HG03135 (cell line): ENCODE measurements around the gene CRAT.
A peak's percentile ranks its signal among the peaks of the same experiment; 100 is the strongest.

Source experiments
- ATAC-seq: cut with Tn5 transposase; IDR thresholded peaks from one replicate; pipeline ENCODE4 v1.9.1; 2021; ENCODE audit warnings: mild to moderate bottlenecking, moderate library complexity; ENCODE audit not compliant: unreplicated experiment

Gene CRAT

DNA sequence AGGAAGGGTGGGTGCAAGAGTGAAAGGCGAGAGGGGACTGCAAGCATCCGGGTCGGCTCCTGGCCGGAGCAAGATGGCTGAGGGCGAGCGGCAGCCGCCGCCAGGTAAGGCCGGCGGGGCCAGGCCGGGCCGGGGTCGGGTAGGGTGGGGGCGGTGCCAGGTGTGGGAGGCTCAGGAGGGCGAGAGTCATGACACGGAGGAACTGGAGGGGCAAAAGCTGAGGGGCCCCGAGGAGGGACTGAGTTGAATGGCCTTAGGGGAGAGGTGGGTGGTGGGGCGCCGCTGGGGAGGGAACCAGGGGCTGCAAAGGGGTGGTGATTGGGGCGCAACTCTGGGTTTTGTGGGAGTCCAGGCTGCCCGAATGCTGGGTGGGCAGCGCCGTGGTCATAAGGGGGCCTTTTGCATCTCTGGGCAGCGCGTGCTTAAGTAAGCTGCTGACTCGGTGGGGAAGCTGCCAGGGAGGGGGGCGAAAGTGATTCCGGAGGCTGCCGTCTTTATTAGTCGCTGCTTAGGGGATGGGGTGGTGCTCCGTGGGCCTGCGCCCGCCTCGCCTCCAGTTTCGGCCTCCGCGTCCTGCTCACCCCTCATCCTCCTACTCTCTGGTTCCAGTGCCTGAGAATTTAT, 1.0 kb upstream of the CRAT start:
- no peak for ATAC-seq

DNA sequence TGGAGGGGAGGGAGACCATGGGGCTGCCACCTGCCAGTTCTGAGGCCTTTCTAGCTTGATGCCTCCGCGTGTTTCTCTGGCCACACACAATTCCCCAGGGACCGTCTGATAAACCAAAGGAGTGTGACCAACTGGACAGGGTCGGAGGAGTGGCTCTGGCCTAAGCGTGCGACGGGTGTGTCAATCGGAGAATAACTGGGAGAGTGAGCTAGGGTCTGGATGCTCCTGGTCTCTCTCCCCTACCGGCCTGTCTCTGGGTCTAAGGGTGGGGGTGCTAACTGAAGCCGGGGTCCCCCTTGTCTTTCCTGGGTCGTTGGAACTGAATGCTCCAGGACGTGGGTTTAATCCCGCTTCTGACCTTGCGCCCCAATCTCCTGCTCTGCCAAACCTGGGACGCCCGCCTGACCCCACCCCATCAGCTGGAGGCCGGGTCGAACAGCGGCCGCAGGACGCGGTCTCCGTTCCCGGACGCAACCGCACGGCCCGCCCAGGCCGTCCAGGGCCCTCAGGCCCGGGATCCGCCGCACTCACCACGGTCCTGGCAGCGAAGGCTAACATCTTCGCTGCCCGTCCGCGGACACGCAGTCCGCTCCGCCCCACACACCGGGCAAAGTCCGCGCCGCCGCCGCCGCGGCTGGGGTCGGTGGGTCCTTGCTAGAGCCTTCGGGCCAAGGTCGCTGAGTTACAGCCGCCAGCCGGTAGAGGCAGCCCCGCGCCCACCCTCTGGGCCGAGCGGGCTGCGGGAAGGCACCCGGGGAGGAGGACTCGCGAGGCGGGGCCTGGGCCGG, 447 bp downstream of the CRAT start:
- peak; percentile 5 for ATAC-seq

DNA sequence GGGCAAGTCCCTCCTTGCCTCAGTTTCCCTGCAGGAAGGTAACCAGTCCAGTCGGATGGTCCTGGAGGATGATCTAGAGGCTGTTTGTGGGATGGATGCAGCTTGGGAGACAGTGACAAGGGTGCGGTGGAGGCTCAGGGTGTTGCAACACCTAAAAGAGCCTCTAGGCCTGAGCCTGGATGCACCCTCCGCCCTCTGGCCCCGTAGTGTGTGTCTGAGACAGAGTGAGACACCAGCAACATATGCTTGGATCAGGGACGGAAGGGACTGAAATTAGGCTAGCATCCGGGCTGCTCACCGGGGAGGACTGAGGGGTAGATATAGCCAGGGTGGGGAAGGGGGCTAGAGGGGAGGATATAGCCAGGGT, 1.1 kb downstream of the CRAT start:
- ATAC-seq: no peak

DNA sequence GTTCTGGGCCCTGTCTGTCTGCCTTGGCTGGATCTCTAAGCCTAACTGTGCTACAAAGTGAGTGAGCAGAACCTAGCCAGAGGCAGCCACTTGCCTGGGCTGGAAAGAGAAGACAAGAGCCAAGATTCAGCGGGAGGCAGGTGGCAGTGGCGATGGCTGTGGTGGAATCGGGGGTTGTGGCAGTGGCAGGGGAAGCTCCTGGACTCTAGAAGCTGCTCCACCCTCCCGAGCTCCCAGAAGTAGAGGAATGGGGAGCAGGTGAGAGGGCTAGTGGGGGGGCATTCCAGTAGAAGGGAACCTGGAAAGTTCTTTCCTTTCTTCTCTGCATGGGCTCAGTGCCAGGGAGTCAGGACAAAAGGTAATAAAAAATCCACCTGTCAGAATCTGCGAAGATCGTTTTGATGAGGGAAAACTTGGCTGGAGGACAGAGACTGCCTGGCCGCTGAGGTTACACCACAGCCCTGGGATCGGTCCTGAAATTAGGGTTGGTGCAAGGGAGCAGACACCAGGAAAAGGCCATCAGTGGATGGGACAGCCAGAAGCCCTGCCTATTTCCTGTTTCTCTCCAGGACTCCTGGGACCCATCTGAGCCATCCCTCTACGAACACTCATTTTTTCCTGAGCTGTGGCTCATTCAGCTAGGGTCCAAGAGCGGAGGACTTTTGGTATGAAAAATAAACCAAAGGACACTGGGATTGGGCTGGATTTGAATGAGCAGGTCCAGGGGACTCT, 1.6 kb downstream of the CRAT start:
- no peak for ATAC-seq

DNA sequence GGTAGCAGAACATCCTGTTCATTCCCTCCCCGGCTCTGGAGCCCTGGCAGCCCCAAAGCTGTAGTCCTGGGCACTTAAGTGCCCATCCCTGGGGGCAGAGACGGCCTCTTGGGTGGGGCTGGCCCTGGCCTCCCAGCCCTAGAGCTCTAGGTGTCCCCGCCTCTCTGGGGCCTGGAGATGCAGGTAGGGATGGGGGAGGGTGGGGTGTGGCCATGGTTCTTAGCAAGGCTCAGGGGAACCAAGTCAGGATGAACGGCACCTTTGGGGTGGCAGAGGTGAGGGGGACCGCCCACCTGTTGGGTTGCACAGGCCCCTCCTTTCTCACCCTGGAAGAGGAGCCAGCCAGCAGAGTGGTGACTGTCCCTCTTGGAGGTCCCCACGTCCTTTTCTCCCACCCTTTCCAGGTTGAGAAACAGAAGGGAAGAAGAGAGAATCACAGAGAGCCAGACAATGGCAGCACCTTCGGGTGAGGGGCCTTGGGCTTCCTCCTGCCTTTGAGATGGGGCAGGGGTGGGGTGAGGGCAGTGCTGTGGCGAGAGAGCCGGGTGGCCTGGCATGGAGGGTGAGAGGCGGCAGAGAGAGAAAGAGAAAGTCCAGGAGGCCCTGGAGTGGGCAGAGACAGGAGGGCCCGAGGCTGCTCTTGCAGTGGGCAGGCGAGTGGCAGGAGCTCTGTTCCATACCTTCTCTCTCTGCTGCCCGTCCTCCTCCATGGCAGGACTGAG, 2.3 kb downstream of the CRAT start:
- ATAC-seq: no peak

DNA sequence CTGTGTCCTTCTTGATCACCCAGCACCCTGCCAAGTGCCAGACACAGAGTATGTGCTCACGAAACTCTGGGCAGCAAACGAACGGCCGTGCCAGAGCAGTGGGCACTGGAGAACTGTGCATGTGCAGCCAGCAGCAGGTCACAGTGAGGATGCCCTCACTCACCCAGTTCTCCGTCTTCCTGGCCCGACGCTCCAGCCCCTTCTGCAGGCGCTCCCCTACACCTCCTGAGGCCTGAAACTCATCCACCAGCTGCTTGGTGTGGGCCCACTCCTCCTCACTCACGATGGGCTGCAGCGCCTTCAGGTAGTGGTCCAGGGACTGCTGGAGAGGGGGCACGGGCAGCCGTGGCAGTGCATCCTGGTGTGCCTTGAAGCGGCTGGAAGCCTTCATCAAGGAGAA, 2.9 kb downstream of the CRAT start:
- ATAC-seq: no peak

DNA sequence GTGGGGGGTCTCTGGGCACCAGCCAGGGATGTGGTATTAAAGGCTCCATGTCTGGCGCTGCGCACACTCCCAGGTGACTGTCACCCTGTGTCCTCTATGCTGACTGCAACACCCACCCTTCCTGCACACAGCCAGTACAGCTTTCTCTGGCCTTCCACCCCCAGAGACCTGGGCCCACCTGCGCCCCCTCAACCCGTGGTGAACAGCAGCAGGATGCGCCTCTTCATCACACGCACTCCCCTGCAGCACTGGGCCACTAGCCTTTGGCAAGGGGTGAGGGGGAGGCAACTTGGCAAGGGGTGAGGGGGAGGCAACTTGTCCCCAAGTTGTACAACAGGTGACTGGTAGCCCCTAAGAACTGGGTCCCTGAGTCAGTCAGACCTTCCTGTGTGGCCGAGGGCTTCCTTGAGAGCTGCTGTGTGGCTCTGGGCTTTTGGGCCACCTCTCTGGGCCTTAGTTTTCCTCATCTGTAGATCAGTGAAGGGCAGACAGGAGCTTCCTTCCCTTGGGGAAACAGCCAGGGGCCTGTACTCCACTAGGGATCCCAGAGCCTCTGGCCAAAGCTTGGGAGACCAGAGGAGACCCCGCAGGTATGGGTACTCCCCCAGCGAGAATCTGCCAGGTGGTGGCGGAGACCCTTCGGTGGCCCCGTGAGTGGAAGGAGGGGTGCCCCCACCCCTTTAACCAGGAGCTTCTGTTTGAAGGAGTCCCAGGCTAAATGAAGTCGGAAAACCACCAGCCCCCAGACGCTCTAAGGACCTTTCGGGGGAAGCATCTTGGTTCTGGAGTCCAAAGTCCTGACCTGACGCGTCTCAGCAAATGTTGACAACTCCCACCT, 4.5 kb downstream of the CRAT start:
- ATAC-seq: no peak

DNA sequence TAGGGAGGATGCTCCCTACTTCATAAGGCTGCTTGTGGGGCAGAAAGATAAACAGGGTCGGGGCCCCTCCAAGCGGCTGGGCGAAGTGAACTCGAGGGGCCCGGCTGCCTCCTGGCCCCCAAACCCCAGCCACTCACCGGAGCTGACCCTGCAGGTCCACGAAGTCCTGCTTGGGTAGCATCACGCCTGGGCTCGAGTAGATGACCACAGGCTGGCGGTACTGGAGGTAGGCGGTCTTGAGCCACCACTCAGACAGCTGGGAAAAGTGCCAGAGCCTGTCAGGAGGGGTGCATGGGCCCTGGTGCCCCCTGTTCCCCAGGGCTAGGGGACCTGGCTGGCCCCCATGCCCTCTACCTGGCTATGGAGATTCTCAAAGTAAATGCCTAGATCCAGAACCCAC, 6.5 kb downstream of the CRAT start:
- ATAC-seq: no peak

DNA sequence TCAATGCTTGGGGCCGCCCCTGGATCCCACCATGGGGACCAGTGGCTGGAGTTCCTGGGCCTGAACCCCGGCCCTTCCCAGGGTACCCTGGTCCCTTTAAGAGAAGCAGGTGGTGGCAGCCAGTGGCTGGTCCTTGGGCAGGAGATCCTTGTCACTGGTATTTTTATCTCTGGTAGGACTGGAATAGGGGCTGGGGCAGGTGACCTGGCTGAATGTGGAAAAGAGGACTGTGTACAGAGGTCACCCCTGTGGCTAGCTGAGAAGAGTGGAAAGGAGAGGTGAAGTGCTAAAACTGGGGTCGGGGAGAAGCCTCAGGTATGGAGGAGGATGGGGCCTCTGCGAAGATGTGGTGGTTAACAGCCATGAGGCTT, 7.0 kb downstream of the CRAT start:
- ATAC-seq: no peak

DNA sequence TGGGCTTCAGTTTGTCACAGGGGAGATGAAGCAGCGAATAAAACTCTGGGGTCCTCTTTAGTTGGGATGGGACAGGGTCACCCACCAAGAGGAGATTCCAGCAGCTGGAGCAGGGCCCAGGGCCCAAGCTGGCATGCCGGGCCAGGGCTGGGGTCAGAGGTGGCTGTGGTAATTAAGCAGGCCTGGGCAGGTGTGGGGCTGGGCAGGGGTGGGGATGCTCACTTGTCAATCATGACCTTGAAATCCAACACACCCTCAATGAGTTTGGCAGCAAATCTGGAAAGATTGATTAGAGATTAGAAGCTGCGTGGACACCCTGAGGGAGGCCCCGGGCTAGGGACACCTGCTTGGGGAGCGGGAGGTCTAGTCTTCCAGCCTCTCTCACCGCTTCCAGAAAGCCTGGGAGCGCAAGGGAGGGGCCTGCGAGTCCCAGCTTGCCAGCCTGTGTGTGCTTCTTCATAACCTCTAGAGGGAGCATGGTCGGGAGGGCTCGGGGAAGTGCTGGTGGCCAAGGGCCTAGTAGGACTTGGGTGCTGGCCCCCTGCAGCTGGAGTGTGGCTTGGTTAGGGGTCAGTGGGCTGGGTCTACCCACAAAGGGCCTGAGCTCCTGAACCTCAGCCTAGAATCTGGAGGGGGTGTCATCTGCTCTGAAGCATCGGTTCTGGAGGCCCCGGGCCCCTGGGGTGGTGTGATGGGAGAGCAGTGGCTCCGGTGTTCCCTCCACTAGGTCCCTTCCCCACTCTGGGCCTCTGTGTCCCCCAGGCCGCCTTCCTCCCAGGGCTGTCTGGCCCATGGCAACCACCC, 7.6 kb downstream of the CRAT start:
- ATAC-seq: no peak

DNA sequence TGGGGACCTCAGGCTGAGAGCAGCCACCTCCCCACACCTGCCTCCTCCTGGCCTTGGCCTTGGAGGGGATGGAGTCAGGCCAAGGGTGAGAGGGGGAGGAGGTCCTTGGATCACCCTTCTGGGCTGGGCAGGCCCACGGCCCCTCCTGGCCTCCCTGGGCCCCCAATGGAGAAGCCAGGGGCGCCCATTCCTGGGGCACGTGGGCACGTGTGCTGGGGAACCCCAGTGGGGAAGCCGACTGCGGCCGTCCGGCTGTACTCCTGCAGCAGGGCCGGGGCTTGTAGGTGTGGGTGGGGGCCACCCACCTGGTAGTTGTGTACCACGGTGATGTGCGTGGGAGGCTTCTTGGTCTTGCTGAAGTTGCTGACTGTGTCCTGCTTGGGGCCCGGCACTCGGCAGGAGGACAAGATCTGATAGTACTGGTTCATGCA, 8.5 kb downstream of the CRAT start:
- no peak for ATAC-seq

DNA sequence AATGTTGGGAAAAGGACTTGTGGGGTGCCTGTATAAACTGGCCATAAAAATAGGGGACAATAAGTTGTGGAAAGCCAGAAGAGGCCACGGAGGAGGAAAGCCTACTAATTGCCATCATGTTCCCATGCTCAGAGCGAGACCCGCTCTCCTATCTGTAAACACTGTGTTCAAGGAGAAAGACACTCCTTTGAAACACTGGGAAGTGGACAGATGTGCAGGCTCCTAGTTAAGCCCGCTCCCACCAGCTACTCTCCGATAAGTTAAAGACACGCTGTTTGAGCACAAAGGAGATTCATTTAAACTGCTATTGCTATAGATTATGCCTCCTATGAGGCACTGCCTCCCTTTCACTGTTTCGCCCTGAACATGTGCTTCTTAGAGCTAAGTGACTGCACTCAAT, 9.3 kb downstream of the CRAT start:
- no peak for ATAC-seq

DNA sequence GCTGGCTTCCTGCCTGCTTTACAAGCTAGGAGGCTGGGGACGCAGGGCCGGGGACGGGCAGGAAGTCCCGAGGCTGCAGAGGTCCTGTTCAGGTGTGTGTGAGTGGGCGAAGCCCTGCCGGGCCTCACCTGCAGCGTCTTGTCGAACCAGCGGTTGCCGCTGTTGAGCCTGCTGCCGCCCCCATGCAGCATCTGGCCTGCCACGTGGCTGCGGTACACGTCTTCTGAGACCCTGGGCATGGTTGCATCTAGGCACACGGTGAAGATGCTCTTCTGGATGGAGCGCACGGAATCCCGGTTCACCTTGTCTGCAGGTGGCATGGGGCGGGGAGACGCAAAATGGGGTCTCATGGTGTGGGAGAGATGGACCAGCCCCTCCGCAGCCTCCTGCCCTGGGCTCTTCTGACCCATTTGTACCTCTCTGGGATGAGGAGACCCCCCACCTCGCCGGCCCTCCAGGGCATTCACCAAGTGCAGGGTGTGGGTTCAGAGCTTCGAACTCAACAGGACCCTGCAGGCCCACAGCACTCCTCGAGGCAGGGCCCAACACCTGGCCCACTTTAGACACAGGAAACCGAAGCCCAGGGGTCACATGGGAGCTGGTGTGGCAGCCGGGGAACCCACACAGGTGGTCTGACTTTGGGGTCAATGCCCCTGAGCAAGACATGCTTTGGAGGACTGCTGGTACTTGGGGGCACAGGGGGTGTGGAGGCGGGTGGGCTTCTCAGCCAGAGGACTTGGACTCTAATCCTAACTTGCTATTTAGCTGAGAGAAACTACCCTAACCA, 10.0 kb downstream of the CRAT start:
- ATAC-seq: no peak

DNA sequence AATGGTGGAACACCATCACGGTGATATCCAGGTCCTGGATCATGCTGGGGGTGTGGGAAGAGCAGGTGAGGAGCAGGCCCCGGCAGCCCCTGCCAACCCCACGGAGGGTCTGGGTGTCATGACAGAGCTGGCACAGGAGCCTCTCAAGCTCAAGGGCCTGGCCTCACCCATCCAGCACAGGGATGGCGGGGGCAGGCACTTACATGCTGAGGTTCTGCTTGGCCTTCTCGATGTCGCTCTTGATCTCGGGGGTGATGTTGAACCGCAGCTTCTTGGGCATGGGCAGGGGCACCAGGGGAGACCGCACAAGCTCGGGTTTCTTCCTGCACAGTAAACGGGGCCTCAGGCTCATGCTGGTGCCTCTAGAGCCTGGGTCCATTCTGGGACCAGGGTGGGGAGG, 12.3 kb downstream of the CRAT start:
- ATAC-seq: no peak

DNA sequence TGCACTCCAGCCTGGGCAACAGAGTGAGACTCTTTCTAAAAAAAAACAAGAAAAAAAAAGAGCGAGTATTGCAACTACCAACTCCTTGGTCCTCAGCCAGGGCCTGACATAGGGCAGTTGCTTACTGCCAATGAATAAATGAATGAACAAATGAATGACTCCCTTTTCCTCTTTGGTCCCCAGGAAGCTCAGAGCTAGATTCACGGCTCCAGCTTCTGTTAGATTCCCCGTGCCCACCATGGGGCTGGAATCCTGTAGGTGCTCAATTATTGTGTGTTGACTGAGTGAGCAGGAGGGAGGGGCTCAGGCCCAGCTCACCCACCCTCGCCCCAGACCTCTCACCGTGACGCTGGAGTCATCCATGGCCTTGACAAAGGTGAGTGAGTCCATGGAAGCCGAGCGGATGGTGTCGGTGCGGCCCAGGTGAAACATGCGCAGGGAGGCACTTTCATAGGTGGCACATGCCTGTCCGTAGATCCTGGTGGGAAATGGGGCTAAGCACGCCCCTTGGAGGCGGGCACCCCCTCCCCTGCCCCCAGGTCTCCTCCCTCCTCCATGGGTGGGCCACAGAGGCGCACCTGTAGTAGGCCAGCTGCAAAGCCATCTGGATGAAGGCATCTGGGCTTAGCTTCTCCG, 12.8 kb downstream of the CRAT start:
- no peak for ATAC-seq

DNA sequence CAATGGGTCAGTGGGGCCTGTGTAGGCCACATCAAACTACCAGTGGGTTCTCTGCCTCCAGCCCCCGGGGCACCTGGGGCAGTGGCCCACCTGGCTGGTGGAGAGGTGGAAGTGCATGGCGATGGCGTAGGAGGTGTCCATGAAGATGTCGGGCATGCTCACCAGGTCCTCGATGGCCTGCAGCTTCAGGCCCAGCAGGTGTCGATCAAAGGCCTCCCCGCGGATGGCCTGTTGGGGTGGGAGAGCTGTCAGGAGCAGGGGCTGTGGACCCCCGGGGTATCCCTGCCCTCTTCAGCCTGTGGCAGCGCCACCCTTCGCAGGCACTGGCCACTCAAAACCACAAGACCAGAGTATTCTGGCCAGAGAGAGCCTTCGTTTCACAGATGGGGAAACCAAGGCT, 14.7 kb downstream of the CRAT start:
- no peak for ATAC-seq

DNA sequence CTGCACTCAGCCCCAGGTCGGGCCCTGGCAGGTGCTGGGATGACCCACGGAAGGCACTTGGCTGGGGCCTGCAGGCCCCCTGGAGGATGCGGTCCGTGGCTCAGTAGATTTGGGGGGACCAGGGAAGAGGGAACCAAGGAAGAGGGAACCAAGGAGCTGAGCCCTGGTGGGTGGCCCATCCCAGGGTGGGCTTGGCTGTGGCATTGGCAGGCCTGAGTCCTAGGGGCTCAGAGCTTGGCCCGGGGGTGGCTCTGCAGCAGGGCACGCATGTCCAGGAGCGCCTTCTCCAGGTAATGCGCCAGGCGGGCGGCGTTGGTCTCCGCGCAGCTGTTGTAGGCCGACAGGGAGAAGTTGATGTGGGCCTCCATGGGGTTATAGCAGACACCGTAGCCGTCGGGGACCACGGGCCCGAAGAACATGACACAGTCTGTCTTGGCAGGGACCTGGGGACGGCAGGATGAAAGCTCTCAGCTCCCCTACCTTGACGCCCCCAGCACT, 15.4 kb downstream of the CRAT start:
- no peak for ATAC-seq

DNA sequence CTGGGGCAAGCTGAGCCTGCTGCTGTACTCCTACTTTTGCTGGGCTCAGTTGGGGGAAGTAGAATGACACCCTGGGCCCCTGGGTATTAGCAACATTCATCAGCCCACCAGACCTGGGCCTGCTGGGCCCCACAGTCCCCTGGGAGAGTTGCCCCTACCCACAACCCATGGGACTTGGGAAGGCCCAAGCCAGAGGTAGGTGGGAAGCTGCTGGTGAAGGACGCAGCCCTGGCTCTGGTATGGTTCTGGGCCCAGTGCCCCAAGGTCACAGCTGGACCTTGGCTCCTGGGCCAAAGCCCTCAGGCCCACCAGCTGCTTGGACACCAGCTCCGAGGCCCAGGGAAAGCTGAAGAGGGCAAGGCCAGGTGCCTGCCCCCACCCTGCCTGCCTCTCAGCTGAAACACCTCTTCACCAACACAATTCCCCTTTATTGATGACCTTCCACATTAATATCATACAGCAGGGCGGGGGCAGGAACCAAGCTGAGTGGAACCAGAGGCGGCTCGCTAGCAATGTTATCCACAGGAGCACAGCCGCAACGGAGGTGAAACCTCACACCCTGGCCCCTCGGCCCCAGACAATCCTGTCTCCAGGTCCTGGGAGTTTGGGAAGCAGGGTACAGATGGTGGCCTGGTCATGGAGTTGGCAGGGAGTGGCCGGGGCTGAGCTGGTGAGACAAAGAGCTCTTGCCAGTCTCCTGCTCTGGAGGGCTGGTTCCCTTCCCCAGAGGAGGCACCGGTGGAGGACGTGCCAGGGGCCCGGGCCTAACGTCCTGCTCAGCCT, 16.0 kb downstream of the CRAT start:
- no peak for ATAC-seq
